ENCODE results near the gene HOXD9. TPM values are rescaled to one million over a fixed set of nuclear protein-coding genes. Genes with fewer than 3 reads are reported as not detected.

HOXD9 gene
- total RNA-seq, 4 donors from 2014 or later, result 3.8 to 78.1 (median 46.4) TPM

DNA sequence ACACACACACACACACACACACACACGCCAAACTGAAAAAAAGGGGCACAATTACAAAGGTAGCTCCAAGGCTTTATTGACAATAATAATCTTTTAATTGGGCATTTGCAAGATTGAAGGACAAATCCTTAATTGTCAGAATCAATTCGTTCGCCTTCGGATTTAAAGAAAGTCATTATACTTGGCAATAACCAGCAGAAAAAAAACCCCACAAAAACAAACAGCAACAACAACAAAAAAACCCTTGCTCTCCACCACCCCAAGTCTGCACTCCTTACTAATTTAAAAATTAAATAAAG, 5.2 kb downstream of the HOXD9 start:
- Histone ChIP-seq H3K27ac (peak overlapping the region; percentile 98 to 99), H3K36me3 (no peaks in the 10 kb centered on the region), H3K27me3 (no peaks in the 10 kb centered on the region), H3K9me3 (no peaks in the 10 kb centered on the region), H3K4me3 (peak overlapping the region; percentile 62 to 78), H3K4me1 (no peaks in the 10 kb centered on the region)
- intact Hi-C loops (cut with DNase I; ENCODE audit: low total_unique reads), result loop anchor here (5.0 to 10.0 kb wide), 3 partner anchors 510 to 1137 kb away; partner anchors contain the start of gene NFE2L2
- DNase-seq, result no peak
- peak in 1 of 4 experiments; percentile 3 for TF ChIP-seq CTCF (IDR thresholded peaks at IDR 0.05)
- TF ChIP-seq POLR2A (IDR thresholded peaks at IDR 0.05), result no peak

GRCh38 chr2:176128172-176128981, 5.9 kb downstream of the HOXD9 start:
- peak; percentile 48 to 53 for DNase-seq
- no peaks in the 10 kb centered on the region for H3K4me1 ChIP-seq
- H3K36me3 ChIP-seq, result no peaks in the 10 kb centered on the region
- H3K4me3 ChIP-seq, result peak overlapping the region; percentile 62 to 78
- no peaks in the 10 kb centered on the region for H3K9me3 ChIP-seq
- peak overlapping the region; percentile 98 to 99 for H3K27ac ChIP-seq
- no peak for TF ChIP-seq POLR2A (IDR thresholded peaks at IDR 0.05)
- no peak for TF ChIP-seq CTCF (IDR thresholded peaks at IDR 0.05)
- no peaks in the 10 kb centered on the region for H3K27me3 ChIP-seq
- intact Hi-C loops (cut with DNase I; ENCODE audit: low total_unique reads), result loop anchor here (5.0 to 10.0 kb wide), 3 partner anchors 509 to 1136 kb away; partner anchors contain the start of gene NFE2L2

DNA sequence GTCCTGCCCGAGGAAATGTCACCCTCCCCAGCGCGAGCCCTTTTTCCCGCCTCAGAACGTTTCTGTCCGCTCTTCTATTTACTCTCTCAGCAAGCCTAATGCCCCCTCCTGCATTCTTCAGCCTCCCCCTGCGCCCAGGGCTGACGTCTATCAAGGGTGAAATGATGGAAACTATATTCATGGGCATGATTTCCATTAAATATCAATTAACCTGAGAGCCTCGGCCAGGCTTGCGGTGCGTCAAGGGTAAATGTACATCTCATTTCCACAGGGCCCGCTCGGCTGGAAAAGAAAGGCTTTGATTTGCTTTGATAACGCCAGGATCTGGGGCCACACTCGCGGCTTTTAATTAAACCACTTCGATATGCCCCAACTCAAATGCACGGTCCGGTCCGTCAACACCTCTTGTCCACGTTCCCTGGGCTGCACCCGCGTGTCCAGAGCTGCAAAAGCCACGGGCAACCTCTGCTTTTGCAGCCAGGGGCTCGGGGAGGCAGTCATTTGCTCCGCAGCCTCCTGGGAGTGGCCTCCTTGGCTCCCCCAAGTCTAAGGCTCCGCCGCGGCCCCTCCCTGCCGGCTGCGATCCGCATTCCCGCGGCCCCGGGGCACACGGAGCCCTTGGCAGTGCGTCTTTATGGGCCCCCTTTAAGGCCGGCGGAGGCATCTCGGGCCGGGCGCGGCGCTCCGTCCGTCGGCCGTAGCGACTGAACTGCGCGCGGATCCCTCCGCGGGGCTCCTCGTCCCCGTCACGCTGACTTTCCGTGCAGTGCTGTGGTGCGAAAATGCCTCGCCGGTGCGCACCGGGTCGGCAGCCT, 6.7 kb downstream of the HOXD9 start, which contains the start of gene HOXD8:
TSS of gene HOXD8 (plus strand) at position 724 of the 815 bp plus-strand sequence. CDS start 662 bp downstream, outside the sequence.
- TF ChIP-seq CTCF (IDR thresholded peaks at IDR 0.05) (no peak), POLR2A (IDR thresholded peaks at IDR 0.05) (peak; percentile 70 to 80)
- intact Hi-C loops (cut with DNase I; ENCODE audit: low total_unique reads), result loop anchor here (5.0 to 10.0 kb wide), 3 partner anchors 508 to 1136 kb away; partner anchors contain the start of gene NFE2L2
- H3K4me1 ChIP-seq, result peaks cover 0 to 3% of the 10 kb centered on the region in 2 donors
- H3K27me3 ChIP-seq, result no peaks in the 10 kb centered on the region
- DNase-seq, result peak; percentile 88 to 91
- no peaks in the 10 kb centered on the region for H3K9me3 ChIP-seq
- H3K27ac ChIP-seq, result peak within 1 kb of the TSS; percentile 98 to 99
- no peaks in the 10 kb centered on the region for H3K36me3 ChIP-seq
- peak within 1 kb of the TSS; percentile 62 to 78 for H3K4me3 ChIP-seq

- intact Hi-C loops (cut with DNase I; ENCODE audit: low total_unique reads), result loop anchor here (5.0 to 10.0 kb wide), 3 partner anchors 508 to 1135 kb away; partner anchors contain the start of gene NFE2L2
- no peaks in the 10 kb centered on the region for H3K27me3 ChIP-seq
- no peak for DNase-seq
These were observed 7.3 kb downstream of the HOXD9 start for GRCh38 chr2:176129813-176130146.

More at GRCh38 chr2:176129813-176130146, 7.3 kb downstream of the HOXD9 start:
- Histone ChIP-seq H3K4me3 (peak overlapping the region; percentile 62 to 78), H3K4me1 (peaks cover 0 to 9% of the 10 kb centered on the region in 2 donors), H3K9me3 (no peaks in the 10 kb centered on the region), H3K27ac (peak overlapping the region; percentile 98 to 99), H3K36me3 (no peaks in the 10 kb centered on the region)
- TF ChIP-seq CTCF (IDR thresholded peaks at IDR 0.05) (no peak), POLR2A (IDR thresholded peaks at IDR 0.05) (peak in 1 of 2 donors; percentile 7)
